GM18951 (cell line): ENCODE measurements around the gene GHRHR.

ENCODE experiments used
- POLR2A ChIP-seq: IDR thresholded peaks from 4 replicates; pipeline ENCODE4 v1.6.1; 2011; ENCODE audit warnings: mild to moderate bottlenecking; ENCODE audit not compliant: insufficient read length, insufficient read depth; ENCODE audit errors: extremely low read depth
- in situ Hi-C: fragments of 300-500 bp; cut with MboI; formaldehyde crosslinking; loops from one replicate; pipeline ENCODE4 v1.12.0; 2022; ENCODE audit warnings: low sequenced_read_pairs, mixed read lengths, inconsistent platforms; ENCODE audit not compliant: unreplicated experiment

GHRHR gene

GRCh38 chr7:30988351-30989005 lies 24.7 kb downstream of the GHRHR start:
- TF ChIP-seq POLR2A = no peak

GRCh38 chr7:30989008-30989823 lies 25.5 kb downstream of the GHRHR start:
- no peak for TF ChIP-seq POLR2A
- in situ Hi-C loops = loop anchor here (10.0 kb wide), 1 partner anchor 136 kb away; no protein-coding TSS in a partner anchor

More at GRCh38 chr7:30988351-30989005, 24.7 kb downstream of the GHRHR start:
- in situ Hi-C loops = loop anchor here (10.0 kb wide), 1 partner anchor 136 kb away; no protein-coding TSS in a partner anchor

- in situ Hi-C loops = loop anchor here (10.0 kb wide), 1 partner anchor 135 kb away; no protein-coding TSS in a partner anchor
- TF ChIP-seq POLR2A = no peak
These were observed 26.3 kb downstream of the GHRHR start for GRCh38 chr7:30989824-30990672.

GRCh38 chr7:30990673-30991170 lies 27.0 kb downstream of the GHRHR start:
- in situ Hi-C loops = no loop called here
- no peak for TF ChIP-seq POLR2A

GRCh38 chr7:30992414-30992813 lies 28.7 kb downstream of the GHRHR start:
- in situ Hi-C loops = no loop called here
- TF ChIP-seq POLR2A = no peak

- no peak for TF ChIP-seq POLR2A
- in situ Hi-C loops = no loop called here
These were observed 30.7 kb downstream of the GHRHR start for GRCh38 chr7:30994206-30995100.

GRCh38 chr7:30995536-30995935 lies 31.8 kb downstream of the GHRHR start:
- no peak for TF ChIP-seq POLR2A
- in situ Hi-C loops = no loop called here

GRCh38 chr7:30996256-30996655 lies 32.5 kb downstream of the GHRHR start:
- in situ Hi-C loops = no loop called here
- TF ChIP-seq POLR2A = no peak

GRCh38 chr7:30996883-30997282 lies 33.1 kb downstream of the GHRHR start:
- in situ Hi-C loops = no loop called here
- TF ChIP-seq POLR2A = no peak

GRCh38 chr7:30997316-30997715 lies 33.6 kb downstream of the GHRHR start:
- in situ Hi-C loops = no loop called here
- TF ChIP-seq POLR2A = no peak

- no peak for TF ChIP-seq POLR2A
- in situ Hi-C loops = no loop called here
These were observed 34.4 kb downstream of the GHRHR start for GRCh38 chr7:30998180-30998579.

- in situ Hi-C loops = no loop called here
- TF ChIP-seq POLR2A = no peak
These were observed 36.5 kb downstream of the GHRHR start for GRCh38 chr7:31000161-31000693.

- TF ChIP-seq POLR2A = no peak
- in situ Hi-C loops = no loop called here
These were observed 37.0 kb downstream of the GHRHR start for GRCh38 chr7:31000779-31001178.
